HG03135 (cell line): ENCODE results near the gene TCF7L2.
"Not testable (repeated sequence)": the region's sequence is repeated elsewhere in the genome, so short reads cannot be mapped to it uniquely, and the experiment has no call there.

ENCODE experiments used
- ATAC-seq: cut with Tn5 transposase; IDR thresholded peaks from one replicate; pipeline ENCODE4 v1.9.1; 2021; ENCODE audit warnings: mild to moderate bottlenecking, moderate library complexity; ENCODE audit not compliant: unreplicated experiment

Gene TCF7L2

GRCh38 chr10:113061557-113061956 is 111.5 kb downstream of the TCF7L2 start:
- no peak for ATAC-seq

- no peak for ATAC-seq
These were observed 113.3 kb downstream of the TCF7L2 start for GRCh38 chr10:113063043-113063967.

GRCh38 chr10:113064039-113064438 is 114.0 kb downstream of the TCF7L2 start:
- ATAC-seq = no peak

GRCh38 chr10:113066120-113066519 is 116.1 kb downstream of the TCF7L2 start:
- not testable (repeated sequence) for ATAC-seq

GRCh38 chr10:113066561-113067312 is 116.7 kb downstream of the TCF7L2 start:
- no peak for ATAC-seq

- ATAC-seq = no peak
These were observed 117.5 kb downstream of the TCF7L2 start for GRCh38 chr10:113067501-113067900.

GRCh38 chr10:113068178-113068890 is 118.3 kb downstream of the TCF7L2 start:
- no peak for ATAC-seq

GRCh38 chr10:113069595-113069994 is 119.5 kb downstream of the TCF7L2 start:
- ATAC-seq = no peak

- no peak for ATAC-seq
These were observed 121.4 kb downstream of the TCF7L2 start for GRCh38 chr10:113071446-113071845.

GRCh38 chr10:113073549-113074189 is 123.6 kb downstream of the TCF7L2 start:
- no peak for ATAC-seq

GRCh38 chr10:113076949-113077348 is 126.9 kb downstream of the TCF7L2 start:
- no peak for ATAC-seq

GRCh38 chr10:113078282-113078907 is 128.3 kb downstream of the TCF7L2 start:
- no peak for ATAC-seq

GRCh38 chr10:113080061-113080924 is 130.2 kb downstream of the TCF7L2 start:
- no peak for ATAC-seq

GRCh38 chr10:113080925-113081229 is 130.8 kb downstream of the TCF7L2 start:
- no peak for ATAC-seq

GRCh38 chr10:113084031-113084430 is 134.0 kb downstream of the TCF7L2 start:
- no peak for ATAC-seq

GRCh38 chr10:113085776-113086175 is 135.7 kb downstream of the TCF7L2 start:
- no peak for ATAC-seq

GRCh38 chr10:113086282-113086681 is 136.2 kb downstream of the TCF7L2 start:
- no peak for ATAC-seq

GRCh38 chr10:113087165-113088029 is 137.3 kb downstream of the TCF7L2 start:
- ATAC-seq = no peak

- no peak for ATAC-seq
These were observed 138.1 kb downstream of the TCF7L2 start for GRCh38 chr10:113088194-113088593.
